NCI-H82 (cell line): ENCODE measurements around the gene TRRAP.
A peak's percentile ranks its signal among the peaks of the same experiment; 100 is the strongest.
"Not testable (repeated sequence)": the region's sequence is repeated elsewhere in the genome, so short reads cannot be mapped to it uniquely, and the experiment has no call there.

ENCODE experiments used
- DNase-seq: peaks from one replicate; lab custom pipeline; 2025; lab: John Stamatoyannopoulos, UW

TRRAP gene

DNA sequence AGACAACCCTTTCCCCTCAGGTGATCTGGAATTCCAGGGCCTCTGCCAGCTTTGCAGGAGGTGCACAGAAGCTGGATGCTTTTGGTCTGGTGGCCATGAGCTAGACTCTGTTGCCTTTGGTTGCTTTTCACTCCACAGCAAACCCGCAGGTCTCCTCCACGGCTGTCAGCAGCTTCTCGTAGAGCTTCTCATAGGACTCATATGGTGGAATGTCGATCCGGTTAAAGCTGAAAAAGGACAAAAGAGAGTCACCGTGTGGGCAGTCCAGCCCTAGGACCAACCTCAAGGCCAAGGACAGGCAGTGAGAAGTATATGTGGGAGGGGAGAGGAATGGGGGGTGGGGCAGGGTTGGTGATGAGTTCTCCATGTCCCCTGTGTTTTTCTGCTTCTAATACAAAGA is 152.1 kb downstream of the TRRAP start:
- no peak for DNase-seq

DNA sequence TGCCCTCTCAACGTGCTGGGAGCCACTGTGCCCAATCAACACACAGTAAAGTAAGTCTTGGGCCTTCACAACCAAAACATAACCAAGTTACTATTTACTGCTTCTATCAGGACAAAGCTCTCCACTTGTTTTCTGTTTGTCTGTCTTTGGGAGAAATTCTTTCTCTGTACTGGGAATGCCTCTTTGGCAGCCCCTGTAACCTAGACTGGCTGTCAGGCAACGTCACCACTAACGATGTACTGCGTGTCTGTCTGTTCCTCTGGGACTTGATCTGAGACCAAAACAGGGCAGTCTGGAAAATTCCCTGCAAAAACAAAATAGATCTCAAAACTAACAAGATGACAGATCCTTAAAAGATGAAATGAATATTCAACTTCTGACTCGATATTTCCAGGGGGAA is 152.6 kb downstream of the TRRAP start:
- DNase-seq: no peak

DNA sequence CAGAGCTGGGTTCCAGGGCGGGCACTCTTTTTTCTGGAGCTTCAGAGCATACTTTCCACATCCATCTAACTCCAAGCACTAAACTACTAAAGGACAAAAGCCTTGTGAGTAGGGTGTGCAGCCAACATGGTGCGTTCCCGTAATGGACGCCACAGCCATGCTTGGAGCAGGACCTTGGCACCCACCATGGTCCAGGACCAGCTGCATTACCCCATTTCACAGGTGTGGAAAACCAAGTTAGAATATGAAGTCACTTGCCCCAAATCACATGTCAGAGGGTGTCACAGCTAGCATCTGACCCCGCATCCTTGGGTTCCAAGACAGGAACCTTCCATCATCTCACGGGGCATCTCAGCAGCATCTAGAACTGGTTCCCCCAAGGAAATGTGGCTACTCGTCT is 153.2 kb downstream of the TRRAP start:
- no peak for DNase-seq

DNA sequence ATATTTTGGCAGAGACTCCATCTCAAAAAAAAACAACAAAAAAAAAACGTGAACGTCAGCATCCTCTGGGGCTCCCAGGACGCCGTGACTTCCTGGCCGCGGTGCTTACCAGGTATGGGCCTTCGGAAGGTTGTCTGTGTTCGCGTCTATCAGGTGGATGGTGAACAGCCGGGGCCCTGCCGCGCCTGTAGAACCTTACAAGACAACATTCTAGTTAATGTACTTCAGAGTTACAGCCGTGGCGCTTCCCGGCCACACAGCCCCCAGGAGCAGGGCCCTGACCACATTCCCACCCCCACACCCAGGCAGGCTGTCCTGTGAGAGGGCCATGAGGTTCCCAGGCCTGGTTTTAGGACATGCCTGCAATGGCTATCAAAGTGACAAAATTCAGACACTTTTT is 154.6 kb downstream of the TRRAP start:
- no peak for DNase-seq

DNA sequence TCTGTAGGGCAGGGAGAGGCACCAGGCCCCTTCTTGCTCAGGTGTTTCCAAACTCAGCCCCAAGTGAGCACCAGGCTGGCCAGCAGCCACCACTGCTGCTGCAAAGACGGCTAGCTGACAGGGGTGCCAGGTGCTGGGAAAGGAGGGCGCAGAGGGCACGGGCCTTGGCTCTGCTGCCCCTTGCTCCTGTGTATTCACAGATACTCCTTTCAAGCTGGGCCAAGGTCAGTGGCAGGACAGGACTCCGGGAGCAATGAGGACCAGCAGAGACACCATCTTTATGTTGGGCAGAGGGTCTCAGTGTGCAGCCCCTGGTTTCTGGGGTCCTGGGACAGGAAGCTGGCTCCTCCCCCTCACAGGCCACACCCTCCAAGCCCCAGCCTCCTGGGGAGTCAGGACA is 155.4 kb downstream of the TRRAP start:
- DNase-seq: no peak

DNA sequence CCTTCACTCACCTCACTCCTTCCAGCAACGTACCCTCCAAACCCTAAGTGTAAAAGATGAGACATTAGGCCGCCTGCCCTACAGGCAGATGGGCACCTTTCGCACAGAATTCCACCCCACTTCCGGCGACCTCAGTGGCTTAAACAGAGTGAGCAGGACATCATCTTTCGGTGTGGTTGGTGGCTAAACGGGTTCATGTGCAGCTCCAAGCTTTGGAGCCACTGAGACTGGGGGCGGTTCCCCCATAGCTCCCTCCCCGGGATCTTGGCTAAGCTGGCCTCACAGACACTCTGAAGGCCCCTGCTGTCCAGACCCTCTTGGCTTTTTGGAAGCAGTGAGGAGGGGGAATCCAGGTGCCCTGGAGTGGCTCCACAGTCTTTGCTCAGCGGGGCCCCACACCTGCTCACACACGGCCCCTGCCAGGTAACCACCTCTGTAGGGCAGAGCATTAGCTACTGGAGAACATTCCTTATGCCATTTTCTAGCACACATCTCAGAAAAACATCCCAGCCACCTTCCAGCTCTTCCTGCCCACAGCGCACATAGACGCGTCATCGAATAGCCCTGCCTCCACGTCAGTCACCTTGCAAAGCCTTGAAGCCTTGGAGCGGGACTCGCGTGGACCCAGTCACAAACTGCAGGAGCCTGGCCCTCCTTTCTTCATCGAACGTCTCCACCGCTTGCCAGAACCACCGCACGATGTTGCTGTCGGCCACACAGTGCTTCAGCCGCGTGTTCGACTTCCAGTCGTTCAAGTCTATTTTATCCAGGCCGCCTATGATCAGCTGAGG is 156.8 kb downstream of the TRRAP start:
- DNase-seq: no peak

DNA sequence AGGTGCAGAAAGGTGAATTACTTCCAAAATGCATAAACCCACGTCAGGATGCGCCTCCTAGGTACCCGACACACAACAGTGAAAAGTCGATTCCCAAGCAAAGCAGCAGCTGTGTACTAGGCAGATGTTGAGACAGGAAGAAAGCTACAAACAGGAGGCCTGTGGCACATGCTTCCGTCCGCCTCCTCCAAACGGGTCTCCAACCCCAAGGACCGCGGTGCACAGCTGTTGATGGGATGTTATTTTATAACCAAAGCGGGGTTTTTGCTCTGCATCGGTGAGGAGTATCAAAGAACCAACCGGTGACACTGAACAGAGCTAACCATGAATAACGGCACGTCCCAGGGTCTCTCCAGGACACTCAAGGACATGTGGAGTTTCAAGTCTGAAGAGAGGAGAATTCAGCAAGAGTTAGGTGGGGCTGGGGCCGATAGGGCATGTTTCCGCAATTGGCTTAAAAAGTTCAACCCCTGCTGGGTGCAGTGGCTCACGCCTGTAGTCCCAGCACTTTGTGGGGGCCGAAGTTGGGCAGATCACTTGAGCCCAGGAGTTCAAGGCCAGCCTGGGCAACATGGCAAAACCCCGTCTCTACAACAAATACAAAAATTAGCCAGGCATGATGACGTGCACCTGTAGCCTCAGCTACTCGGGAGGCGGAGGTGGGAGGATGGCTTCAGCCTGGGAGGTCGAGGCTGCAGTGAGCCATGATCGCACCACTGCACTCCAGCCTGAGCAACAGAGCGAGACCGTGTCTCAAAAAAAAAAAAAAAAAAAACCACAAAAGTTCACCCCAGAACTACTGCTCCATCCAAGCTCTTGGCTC is 157.6 kb downstream of the TRRAP start:
- DNase-seq: no peak

DNA sequence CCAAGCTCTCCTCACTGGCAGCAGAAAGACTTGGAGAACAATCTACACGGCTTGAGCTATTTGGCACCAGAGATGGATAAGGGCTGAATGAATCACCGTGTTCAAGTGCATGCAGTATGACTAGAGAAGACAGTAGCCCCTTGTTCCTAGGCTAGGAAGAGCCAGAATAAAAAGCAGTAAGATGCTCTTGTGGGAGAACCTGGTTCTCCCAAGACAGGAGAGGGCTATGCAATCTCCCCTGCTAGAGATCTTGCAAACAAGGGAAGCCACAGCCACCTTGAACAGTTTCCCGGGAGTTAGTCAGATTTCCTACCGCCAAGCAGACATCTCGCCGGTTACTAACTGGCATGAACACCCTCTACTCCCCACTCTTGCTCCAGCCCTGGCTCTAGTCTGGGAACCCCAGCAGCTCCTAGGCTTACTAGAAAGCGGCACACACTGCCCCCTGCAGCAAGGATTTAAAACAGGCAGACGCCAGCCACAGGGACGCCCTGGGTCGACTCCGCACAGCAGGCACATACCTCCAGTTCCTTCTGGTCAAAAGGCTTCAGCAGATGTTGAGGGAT is 158.3 kb downstream of the TRRAP start:
- peak; percentile 26 for DNase-seq

DNA sequence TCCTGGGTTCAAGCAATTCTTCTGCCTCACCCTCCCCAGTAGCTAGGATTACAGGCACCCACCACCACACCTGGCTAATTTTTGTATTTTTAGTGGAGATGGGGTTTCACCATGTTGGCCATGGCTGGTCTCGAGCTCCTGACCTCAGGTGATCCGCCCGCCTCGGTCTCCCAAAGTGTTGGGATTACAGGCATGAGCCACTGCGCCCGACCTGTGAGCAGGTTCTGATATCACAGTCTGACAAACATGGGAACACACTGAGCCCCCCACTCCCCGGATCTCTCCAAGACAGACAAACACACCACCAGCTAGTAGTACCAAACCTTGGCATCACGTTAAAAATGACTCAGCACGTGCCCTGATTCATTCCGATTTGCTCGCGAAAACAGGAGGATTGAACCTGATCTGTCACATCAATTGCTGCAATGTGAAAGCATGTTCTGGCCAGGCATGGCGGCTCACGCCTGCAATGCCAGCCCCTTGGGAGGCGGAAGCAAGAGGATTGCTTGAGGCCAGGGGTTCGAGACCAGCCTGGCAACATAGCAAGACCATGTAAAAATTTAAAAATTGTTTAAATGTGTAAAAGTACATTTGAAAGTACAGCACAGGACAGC is 159.1 kb downstream of the TRRAP start:
- no peak for DNase-seq

DNA sequence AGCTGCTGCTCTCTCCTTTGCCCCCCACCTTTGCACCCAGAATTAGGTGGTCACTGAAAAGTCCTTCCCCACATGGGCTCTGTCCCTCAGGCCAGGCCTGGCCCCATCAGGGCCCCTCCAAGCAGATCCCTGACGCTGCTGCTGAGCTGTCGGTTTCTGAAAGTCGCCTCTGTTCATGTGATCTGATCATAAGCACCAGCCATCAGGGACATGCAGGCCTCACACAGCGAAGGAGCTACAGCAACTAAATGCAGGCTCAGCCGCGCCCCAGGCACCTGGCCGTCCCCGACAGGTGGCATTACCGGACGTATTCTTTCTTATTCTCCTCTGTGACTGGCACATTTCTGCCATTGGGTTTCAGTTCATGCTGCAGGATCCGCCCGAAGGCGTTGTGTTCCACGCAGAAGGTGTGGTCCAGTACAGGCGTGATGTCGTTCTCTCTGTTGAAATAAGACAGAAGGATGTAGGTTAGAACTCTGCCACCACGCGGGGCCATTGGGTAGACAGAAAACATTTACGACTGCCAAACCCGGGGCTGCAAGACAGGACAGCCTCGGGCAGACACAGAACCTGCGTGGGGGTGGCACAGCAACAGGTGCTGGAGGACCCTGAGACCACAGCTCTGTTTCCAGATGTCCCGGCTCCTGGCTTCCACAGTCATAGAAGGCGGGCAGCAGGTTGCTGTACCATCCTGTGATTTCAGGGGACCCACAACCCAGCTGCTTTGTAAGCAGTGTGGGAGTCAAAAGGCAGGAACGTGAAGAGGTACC is 159.9 kb downstream of the TRRAP start:
- no peak for DNase-seq

DNA sequence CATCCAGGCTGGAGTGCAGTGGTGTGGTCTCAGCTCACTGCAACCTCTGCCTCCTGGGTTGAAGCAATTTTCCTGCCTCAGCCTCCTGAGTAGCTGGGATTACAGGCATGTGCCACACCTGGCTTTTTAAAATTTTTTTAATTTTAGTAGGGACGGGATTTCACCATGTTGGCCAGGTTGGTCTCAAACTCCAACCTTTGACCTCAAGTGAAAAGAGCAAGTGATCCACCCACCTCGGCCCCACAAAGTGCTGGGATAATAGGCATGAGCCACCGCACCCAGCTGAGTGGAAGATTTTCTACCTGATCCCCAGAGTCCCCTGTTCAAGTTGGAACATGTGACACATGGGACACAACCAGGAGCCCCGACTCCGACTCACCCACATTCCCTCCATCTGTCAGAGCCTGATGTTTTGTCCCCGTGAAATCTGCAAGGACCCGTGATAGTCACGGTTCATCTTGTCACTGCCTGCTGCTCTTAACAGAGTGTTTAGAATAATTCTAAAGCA is 161.1 kb downstream of the TRRAP start:
- DNase-seq: no peak

DNA sequence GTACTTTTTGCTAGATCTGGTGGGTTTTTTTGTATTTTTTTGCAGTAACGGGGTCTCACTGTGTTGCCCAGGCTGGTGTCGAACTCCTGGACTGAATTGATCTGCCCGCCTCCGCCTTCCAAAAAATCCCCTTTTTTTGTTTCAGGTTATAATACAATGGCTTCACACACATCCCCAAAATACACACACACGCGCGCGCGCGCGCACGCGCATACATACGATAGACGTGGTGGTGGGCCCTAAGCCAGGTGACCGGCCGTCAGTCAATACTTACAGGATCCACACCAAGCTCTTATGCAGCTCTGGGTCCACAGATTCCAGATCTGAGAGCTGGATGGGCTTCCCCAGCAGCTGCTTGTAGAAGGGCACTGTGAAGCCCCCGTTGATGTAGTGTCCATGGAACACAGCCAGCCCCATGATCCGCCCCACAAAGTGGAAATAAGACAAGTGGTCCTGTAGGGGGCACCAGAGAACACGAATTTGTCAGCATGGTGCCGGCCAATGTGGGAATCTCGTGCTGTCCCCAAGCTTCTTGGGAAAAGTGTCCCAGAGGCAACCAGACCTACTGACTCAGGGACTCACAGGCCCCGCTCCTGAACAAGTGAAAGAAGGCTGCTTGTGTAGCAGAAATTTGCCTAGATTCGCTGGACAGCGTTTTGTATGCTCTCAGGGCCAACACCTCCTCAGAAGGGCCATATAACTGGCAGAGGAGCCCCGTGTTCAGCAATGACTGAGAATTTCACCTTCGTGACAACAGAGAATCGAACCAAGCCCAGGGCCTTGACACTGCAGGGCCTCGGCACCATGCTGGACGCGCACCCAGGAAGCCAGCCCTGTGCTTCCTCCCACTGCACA is 162.0 kb downstream of the TRRAP start:
- DNase-seq: peak; percentile 92

DNA sequence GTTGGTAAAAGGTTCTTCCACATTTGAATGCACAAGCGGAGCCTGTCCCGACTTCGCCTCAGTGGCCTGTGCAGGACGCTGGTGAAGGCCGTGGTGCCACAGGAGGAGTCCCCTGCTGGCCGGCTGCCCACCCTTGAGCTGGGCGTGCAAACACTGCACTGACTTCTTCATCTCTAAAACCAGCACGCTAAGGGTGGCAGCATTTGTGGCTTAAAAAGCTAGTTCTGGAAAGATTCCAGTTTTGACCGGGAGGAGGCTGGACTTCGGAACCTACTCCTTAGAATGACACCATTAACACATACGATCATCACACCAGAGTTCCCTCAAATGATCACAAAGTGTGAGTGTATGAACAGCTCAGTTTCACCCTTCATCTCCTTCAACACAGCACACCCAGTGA is 163.2 kb downstream of the TRRAP start:
- no peak for DNase-seq

DNA sequence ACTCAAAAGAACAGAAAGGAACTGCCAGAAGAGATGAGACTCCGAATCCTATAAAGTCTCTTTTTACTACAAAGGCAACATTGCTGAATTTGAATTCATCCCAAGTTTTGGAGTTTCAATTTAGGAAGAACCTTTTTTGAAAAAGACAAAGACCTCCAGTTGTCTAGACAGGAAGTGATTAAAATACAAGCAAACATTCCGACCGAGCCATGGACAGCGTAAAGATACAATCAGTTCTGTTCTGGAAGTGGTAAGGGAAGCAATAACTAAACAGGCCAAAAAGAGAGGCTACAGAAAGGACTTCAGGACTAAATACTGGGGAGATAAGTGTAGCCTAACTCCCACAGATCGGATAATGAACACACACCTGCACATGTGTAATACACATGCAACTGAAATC is 164.6 kb downstream of the TRRAP start:
- DNase-seq: no peak

DNA sequence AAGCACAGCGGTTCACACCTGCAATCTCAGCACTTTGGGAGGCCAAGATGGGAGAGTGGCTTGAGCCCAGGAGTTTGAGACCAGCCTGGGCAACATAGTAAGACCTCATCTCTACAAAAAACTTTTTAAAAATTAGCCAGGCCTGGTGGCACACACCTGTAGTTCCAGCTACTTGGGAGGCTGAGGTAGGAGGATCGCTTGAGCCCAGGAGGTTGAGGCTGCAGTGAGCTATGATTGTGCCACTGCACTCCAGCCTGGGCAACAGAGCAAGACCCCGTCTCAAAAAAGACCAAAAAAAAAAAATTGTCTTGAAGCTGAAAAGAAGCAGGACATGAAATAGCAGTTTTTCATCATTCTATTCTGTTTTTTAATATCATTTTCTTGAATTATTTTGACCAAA is 166.5 kb downstream of the TRRAP start:
- DNase-seq: not testable (repeated sequence)

DNA sequence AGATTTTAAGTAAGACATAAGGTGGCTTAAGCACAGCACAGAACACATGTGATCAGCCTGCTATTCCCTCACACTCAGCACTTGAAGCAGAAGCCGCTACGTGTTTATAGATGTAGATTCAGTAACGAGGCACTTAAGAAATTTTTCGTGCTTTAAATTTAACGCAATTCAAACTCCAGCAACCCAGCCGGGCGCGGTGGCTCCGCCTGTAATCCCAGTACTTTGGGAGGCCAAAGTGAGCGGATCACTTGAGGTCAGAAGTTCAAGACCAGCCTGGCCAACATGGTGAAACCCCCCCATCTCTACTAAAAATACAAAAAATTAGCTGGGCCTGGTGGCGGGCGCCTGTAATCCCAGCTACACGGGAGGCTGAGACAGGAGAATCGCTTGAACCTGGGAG is 167.9 kb downstream of the TRRAP start:
- DNase-seq: not testable (repeated sequence)

DNA sequence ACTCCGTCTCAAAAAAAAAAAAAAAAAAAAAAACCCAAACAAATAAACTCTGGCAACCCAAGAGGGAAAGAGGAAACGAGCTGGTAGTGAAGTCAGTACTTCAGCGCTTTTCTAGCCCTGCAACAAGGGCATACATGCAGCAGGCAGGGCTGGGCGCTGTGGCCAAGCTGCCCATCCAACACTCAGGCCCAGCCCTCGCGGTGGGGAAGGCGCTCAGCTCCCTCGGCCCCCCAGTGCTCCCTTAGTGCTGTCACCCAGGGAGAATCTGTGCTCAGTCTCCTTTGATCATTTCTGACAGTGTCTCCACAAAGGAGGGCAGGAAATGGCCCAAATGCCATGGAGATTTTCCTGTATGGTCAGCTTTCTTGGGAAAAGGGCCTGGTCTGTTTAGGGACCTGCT is 168.4 kb downstream of the TRRAP start:
- DNase-seq: no peak

DNA sequence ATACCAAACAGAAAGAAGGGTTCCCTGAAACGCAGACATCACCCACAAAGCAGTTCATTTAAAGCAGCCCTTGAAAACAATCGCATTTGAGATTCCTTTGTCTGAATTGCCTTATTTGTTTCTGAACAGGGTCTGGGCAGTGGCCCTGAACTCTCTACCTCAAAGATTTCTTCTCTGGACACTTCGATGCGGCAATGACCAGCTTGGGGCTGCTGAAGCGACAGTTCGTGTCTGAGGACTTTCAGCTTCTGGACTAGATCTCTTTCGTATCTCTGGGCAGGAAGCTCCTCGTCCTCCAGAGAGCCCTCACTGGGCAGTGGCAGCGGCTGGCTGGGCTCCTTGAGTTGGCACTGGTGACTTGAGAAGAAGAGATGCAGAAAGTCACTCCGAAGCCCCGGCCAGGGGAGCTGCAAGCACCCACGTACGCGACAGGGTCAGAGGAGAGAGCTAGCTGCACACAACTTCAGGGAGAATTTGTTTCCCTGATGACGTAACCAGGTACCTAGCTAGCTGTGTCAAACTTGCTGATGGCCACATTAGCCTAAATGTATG is 169.3 kb downstream of the TRRAP start:
- no peak for DNase-seq

DNA sequence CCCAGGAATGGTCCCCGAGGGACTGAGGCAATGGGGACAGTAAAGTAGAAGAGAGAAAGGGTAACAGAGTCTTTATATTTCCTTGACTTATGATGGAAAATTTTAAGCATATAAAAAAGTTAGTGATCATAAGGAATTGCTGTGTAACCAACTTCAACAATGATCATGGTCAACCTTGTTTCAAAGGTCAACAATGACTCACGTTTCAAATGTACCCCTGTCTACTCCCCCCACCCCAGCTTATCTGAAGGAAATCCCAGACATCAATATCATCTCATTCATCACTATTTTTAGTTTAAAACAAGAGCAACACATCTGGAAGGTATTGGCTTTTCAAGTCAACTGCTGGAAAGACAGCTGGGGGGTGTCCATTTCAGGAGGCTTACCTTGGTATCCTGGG is 172.6 kb downstream of the TRRAP start:
- no peak for DNase-seq

DNA sequence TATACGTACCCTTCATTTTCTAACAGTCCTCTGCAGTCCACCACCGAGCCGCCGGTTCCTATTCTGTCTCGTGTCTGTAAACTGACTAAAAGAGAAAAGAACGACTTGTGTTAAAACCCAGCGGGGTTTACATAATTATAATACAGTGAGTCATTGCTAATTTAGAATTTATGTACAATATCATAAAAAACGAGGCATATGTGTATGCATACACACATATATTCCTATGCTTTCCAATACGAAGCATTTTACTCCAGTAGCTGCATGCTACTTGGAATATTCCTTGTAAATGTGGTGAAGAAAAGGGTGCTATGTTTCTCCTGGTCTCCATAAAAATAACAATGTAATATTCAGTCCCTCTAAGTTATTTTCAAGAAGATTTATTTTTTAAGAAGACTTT is 176.4 kb downstream of the TRRAP start:
- no peak for DNase-seq
